Suprapubic skin (tissue), 4 donors: Measurements from ENCODE around the gene RAPGEF2. TPM values are rescaled to one million over a fixed set of nuclear protein-coding genes. Genes with fewer than 3 reads are reported as not detected.
"Not testable (repeated sequence)": the region's sequence is repeated elsewhere in the genome, so short reads cannot be mapped to it uniquely, and the experiment has no call there.

Source experiments
- DNase-seq, 2 donors: peaks; one replicate each; pipeline ENCODE4 v3.0.0-alpha.2; 2019; ENCODE audit warnings: low spot score in 2 of 2
- H3K27ac ChIP-seq: fragments of 200-600 bp; sonication (generic); one replicate; pipeline ENCODE4 v1.5.1; 2019
- H3K27me3 ChIP-seq: fragments of 200-600 bp; sonication (generic); one replicate; pipeline ENCODE4 v1.5.1; 2019
- H3K36me3 ChIP-seq: fragments of 200-600 bp; sonication (generic); one replicate; pipeline ENCODE4 v1.5.1; 2019
- H3K4me1 ChIP-seq: fragments of 200-600 bp; sonication (generic); one replicate; pipeline ENCODE4 v1.5.1; 2019
- H3K4me3 ChIP-seq: fragments of 200-600 bp; sonication (generic); one replicate; pipeline ENCODE4 v1.5.1; 2019; ENCODE audit warnings: mild to moderate bottlenecking
- H3K9me3 ChIP-seq: fragments of 200-600 bp; sonication (generic); one replicate; pipeline ENCODE4 v1.5.1; 2019
- EP300 ChIP-seq: sonication (generic); formaldehyde crosslinking; IDR thresholded peaks from one replicate; pipeline ENCODE4 v1.6.1; 2017; ENCODE audit warnings: antibody characterized with exemption
- POLR2A ChIP-seq, 2 donors: fragments of 450-650 bp; IDR thresholded peaks; one replicate each; pipeline ENCODE4 v1.6.1; 2017; ENCODE audit warnings: antibody characterized with exemption in 2 of 2, mild to moderate bottlenecking in 2 of 2, moderate library complexity in 2 of 2
- POLR2AphosphoS5 ChIP-seq, 3 donors: sonication (generic); formaldehyde crosslinking; IDR thresholded peaks; one replicate each; pipeline ENCODE4 v1.6.1; 2017; ENCODE audit warnings: antibody characterized with exemption in 3 of 3
- WGBS: methylation state at CpG from one replicate; pipeline ENCODE4 v1.1.5; 2018; 5-methylcytosine and 5-hydroxymethylcytosine counted together
- total RNA-seq, 4 donors: library from RNA; depleted of rRNA; stranded (reverse); fragments of >200 nt; gene quantifications; one replicate each; pipeline ENCODE4 v1.1.0, GENCODE V29; 2016
- TF ChIP-seq, protein P1 (sequence below), 2 donors: fragments of 200-600 bp in 1 of 2; fragments of 450-650 bp in 1 of 2; sonication (generic) in 1 of 2; IDR thresholded peaks; one replicate each; pipeline ENCODE4 v1.5.1; 2016 to 2019; ENCODE audit warnings: antibody characterized with exemption in 2 of 2, mild to moderate bottlenecking in 1 of 2, moderate library complexity in 1 of 2

Gene RAPGEF2
- total RNA-seq, 4 donors from 2014 or later, result 31.3 to 62.4 (median 43.5) TPM

DNA sequence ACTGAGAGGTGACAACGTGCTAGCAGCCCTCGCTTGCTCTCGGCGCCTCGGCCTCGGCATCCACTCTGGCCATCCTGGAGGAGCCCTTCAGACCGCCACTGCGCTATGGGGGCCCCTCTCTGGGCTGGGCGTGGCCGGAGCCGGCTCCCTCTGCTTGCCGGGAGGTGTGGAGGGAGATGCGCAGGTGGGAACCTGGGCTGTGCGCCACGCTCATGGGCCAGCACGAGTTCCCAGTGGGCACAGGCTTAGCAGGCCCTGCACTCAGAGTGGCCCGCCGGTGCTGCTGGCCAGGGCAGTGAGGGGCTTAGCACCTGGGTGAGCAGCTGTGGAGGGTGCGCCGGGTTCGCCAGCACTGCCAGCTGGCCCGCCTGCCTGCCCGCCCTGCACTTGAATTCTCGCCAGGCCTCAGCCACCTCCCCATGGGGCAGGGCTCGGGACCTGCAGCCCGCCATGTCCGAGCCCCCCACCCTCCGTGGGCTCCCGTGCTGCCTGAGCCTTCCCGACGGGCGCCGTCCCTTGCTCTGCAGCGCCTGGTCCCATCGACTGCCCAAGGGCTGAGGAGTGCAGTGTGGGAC is 148.0 kb downstream of the RAPGEF2 start:
- H3K27ac ChIP-seq, result no peak overlapping the region
- H3K36me3 ChIP-seq, result peaks cover 8% of the 10 kb centered on the region

DNA sequence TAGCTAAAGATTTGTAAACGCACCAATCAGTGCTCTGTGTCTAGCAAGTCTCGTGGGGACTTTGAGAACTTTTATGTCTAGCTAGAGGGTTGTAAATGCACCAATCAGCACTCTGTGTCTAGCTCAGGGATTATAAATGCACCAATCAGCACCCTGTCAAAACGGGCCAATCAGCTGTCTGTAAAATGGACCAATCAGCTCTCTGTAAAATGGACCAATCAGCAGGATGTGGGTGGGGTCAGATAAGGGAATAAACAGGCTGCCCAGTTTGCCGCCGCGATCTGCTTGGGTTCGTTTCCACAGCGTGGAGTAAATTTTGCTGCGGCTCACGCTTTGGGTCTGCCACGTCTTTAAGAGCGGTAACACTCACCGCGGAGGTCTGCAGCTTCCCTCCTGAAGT is 148.7 kb downstream of the RAPGEF2 start:
- H3K27ac ChIP-seq, H3K4me1 ChIP-seq, DNase-seq, H3K9me3 ChIP-seq, H3K27me3 ChIP-seq, H3K4me3 ChIP-seq, H3K36me3 ChIP-seq: not testable (repeated sequence)
- WGBS, result 94% methylated on average over 14 of the region's 14 CpGs

More for the DNA sequence above, 148.0 kb downstream of the RAPGEF2 start:
- 97% methylated on average over 25 of the region's 35 CpGs for WGBS
- peak in 1 of 2 donors; percentile 54 for DNase-seq
- TF ChIP-seq, protein P1, sequence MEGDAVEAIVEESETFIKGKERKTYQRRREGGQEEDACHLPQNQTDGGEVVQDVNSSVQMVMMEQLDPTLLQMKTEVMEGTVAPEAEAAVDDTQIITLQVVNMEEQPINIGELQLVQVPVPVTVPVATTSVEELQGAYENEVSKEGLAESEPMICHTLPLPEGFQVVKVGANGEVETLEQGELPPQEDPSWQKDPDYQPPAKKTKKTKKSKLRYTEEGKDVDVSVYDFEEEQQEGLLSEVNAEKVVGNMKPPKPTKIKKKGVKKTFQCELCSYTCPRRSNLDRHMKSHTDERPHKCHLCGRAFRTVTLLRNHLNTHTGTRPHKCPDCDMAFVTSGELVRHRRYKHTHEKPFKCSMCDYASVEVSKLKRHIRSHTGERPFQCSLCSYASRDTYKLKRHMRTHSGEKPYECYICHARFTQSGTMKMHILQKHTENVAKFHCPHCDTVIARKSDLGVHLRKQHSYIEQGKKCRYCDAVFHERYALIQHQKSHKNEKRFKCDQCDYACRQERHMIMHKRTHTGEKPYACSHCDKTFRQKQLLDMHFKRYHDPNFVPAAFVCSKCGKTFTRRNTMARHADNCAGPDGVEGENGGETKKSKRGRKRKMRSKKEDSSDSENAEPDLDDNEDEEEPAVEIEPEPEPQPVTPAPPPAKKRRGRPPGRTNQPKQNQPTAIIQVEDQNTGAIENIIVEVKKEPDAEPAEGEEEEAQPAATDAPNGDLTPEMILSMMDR (IDR thresholded peaks at IDR 0.05), result no peak
- TF ChIP-seq POLR2A (IDR thresholded peaks at IDR 0.05), result no peak
- TF ChIP-seq EP300, result no peak
- TF ChIP-seq POLR2AphosphoS5 (IDR thresholded peaks at IDR 0.05), result no peak
- H3K27me3 ChIP-seq, result no peaks in the 10 kb centered on the region
- H3K4me3 ChIP-seq, result no peak overlapping the region
- peaks cover 9% of the 10 kb centered on the region for H3K4me1 ChIP-seq
- no peaks in the 10 kb centered on the region for H3K9me3 ChIP-seq

DNA sequence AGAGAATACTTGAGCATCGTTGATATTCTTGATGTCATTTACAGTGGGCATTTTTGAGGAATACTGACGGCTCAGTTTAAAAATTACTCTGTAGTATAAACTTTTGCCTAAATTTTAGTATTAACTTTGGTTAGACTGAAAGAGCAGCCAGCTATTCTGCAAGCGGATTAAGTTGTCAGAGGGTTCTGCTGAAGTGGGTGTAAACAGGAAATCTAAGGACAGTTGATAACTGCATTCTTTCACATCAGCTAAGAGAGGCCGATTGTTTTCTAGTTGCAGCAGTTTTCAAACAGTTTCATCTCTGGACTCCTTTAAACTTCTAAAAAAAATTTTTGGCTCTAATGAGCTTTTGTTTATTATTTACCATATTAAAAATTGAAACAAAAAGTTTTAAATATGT is 149.6 kb downstream of the RAPGEF2 start:
- Histone ChIP-seq H3K9me3 (no peaks in the 10 kb centered on the region), H3K4me3 (no peak overlapping the region), H3K27ac (no peak overlapping the region), H3K27me3 (no peaks in the 10 kb centered on the region), H3K4me1 (peaks cover 9% of the 10 kb centered on the region), H3K36me3 (peaks cover 8% of the 10 kb centered on the region)
- TF ChIP-seq, protein P1 (IDR thresholded peaks at IDR 0.05), result no peak
- no peak for TF ChIP-seq EP300
- TF ChIP-seq POLR2AphosphoS5 (IDR thresholded peaks at IDR 0.05), result no peak
- no peak for TF ChIP-seq POLR2A (IDR thresholded peaks at IDR 0.05)
- DNase-seq, result no peak
- 58% methylated on average over 4 of the region's 4 CpGs for WGBS

DNA sequence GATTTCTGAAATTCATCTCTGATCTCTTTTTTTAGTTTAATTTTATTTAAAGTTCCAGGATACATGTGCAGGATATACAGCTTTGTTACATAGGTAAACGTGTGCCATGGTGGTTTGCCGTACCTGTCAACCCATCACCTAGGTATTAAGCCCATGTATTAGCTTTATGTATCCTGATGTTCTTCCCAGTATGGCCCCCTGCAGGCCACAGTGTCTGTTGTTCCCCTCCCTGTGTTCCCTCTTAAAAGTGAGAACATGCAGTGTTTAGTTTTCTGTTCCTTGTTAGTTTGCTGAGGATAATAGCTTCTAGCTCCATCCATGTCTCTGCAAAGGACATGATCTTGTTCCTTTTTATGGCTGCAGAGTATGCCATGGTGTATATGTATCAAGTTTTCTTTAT is 153.2 kb downstream of the RAPGEF2 start:
- H3K27ac ChIP-seq, result no peak overlapping the region
- H3K9me3 ChIP-seq, result no peaks in the 10 kb centered on the region
- TF ChIP-seq POLR2A (IDR thresholded peaks at IDR 0.05), result no peak
- TF ChIP-seq EP300, result no peak
- no peak for TF ChIP-seq POLR2AphosphoS5 (IDR thresholded peaks at IDR 0.05)
- TF ChIP-seq, protein P1 (IDR thresholded peaks at IDR 0.05), result no peak
- DNase-seq, result no peak
- H3K27me3 ChIP-seq, result no peaks in the 10 kb centered on the region
- H3K36me3 ChIP-seq, result peaks cover 4% of the 10 kb centered on the region
- no peak overlapping the region for H3K4me3 ChIP-seq
- H3K4me1 ChIP-seq, result peaks cover 4% of the 10 kb centered on the region
- 100% methylated on average over 2 of the region's 2 CpGs for WGBS

DNA sequence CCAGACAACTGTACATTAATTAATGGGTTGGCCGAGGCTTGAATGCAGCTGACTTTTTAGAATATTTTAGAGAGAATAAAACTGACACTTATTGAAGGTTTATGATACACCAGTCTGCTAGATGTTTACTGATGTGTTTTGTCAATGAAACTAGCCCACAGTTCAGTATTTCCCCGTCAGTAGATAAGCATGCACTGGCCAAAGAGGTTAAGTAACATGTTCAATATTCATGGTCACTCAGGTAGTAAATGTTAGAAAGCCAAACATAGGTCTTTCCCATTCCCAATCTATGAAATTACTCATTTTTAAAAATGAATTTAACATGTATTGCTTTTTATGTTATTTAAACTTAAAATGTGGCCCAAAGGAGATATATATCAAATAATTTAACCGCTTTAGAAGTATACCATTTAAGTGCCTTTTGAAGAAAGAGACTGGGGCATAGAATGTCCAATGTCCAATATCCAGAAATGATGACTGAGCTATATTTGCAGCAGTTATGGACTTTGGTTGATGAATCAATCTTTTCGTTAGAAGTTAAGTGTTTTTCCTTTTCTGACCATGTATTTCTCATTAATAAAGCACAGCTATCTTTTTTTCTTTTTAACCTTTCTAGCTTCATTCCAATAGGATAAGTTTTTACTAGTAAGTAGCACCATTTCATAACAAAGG is 156.1 kb downstream of the RAPGEF2 start:
- Histone ChIP-seq H3K36me3 (no peaks in the 10 kb centered on the region), H3K4me1 (peaks cover 12% of the 10 kb centered on the region), H3K4me3 (no peak overlapping the region), H3K27me3 (no peaks in the 10 kb centered on the region), H3K9me3 (no peaks in the 10 kb centered on the region), H3K27ac (no peak overlapping the region)
- TF ChIP-seq EP300 (no peak), POLR2A (IDR thresholded peaks at IDR 0.05) (no peak), POLR2AphosphoS5 (IDR thresholded peaks at IDR 0.05) (no peak)
- TF ChIP-seq, protein P1 (IDR thresholded peaks at IDR 0.05), result no peak
- 86% methylated on average over 4 of the region's 4 CpGs for WGBS
- no peak for DNase-seq
